Neural progenitor cell (in vitro differentiated cells): ENCODE data around the gene CFAP53. TPM values are rescaled to one million over a fixed set of nuclear protein-coding genes. Genes with fewer than 3 reads are reported as not detected.
A peak's percentile ranks its signal among the peaks of the same experiment; 100 is the strongest.

ENCODE experiments used
- DNase-seq: peaks from one replicate; pipeline ENCODE4 v3.0.0-alpha.2; 2016; ENCODE audit warnings: low spot score
- H2AFZ ChIP-seq: fragments of 200-600 bp; sonication (generic); replicated peaks from 2 replicates; pipeline ENCODE4 v1.6.1; 2016; ENCODE audit warnings: antibody characterized with exemption
- H3F3A ChIP-seq: fragments of 200-600 bp; sonication (generic); 2 replicates; pipeline ENCODE4 v1.6.1; 2016; ENCODE audit warnings: antibody characterized with exemption, low read depth
- H3K27ac ChIP-seq: fragments of 200-600 bp; sonication (generic); 2 replicates; pipeline ENCODE4 v1.5.1; 2016; ENCODE audit warnings: mild to moderate bottlenecking
- H3K27me3 ChIP-seq: fragments of 200-600 bp; sonication (generic); 2 replicates; pipeline ENCODE4 v1.6.1; 2016; ENCODE audit warnings: mild to moderate bottlenecking, moderate library complexity
- H3K36me3 ChIP-seq: fragments of 200-600 bp; sonication (generic); 2 replicates; pipeline ENCODE4 v1.5.1; 2016
- H3K4me1 ChIP-seq: fragments of 200-600 bp; sonication (generic); 2 replicates; pipeline ENCODE4 v1.6.1; 2016; ENCODE audit warnings: mixed run types
- H3K4me2 ChIP-seq: fragments of 200-600 bp; sonication (generic); 2 replicates; pipeline ENCODE4 v1.6.1; 2016
- H3K4me3 ChIP-seq: fragments of 200-600 bp; sonication (generic); 2 replicates; pipeline ENCODE4 v1.5.1; 2016
- H3K79me2 ChIP-seq: fragments of 200-600 bp; sonication (generic); 2 replicates; pipeline ENCODE4 v1.6.1; 2016; ENCODE audit warnings: low read depth
- H3K9ac ChIP-seq: fragments of 200-600 bp; sonication (generic); 2 replicates; pipeline ENCODE4 v1.6.1; 2016
- H3K9me3 ChIP-seq: fragments of 200-600 bp; sonication (generic); 2 replicates; pipeline ENCODE4 v1.5.1; 2016; ENCODE audit warnings: low read depth
- H4K20me1 ChIP-seq: fragments of 200-600 bp; sonication (generic); 2 replicates; pipeline ENCODE4 v1.6.1; 2016; ENCODE audit warnings: low read depth
- H3K27ac Mint-ChIP-seq: 3 replicates; pipeline ENCODE4 v1.8.0; 2021; ENCODE audit warnings: mixed read lengths
- H3K27me3 Mint-ChIP-seq: 2 replicates; pipeline ENCODE4 v1.8.0; 2022; ENCODE audit warnings: low read depth, mild to moderate bottlenecking, inconsistent platforms, moderate library complexity, mixed read lengths; ENCODE audit not compliant: insufficient read depth
- H3K36me3 Mint-ChIP-seq: 3 replicates; pipeline ENCODE4 v1.8.0; 2021; ENCODE audit warnings: mixed read lengths
- H3K4me1 Mint-ChIP-seq: 3 replicates; pipeline ENCODE4 v1.8.0; 2021; ENCODE audit warnings: mixed read lengths
- H3K4me3 Mint-ChIP-seq: 3 replicates; pipeline ENCODE4 v1.8.0; 2021; ENCODE audit warnings: mild to moderate bottlenecking, moderate library complexity, mixed read lengths
- H3K9me3 Mint-ChIP-seq: 3 replicates; pipeline ENCODE4 v1.8.0; 2020; ENCODE audit warnings: mixed read lengths
- EZH2 ChIP-seq: fragments of 200-600 bp; sonication (generic); IDR thresholded peaks from 2 replicates; pipeline ENCODE4 v1.6.1; 2017; ENCODE audit warnings: antibody characterized with exemption, mild to moderate bottlenecking, moderate library complexity
- EZH2phosphoT487 ChIP-seq: fragments of 200-600 bp; sonication (generic); IDR thresholded peaks from 2 replicates; pipeline ENCODE4 v1.6.1; 2017; ENCODE audit warnings: antibody characterized with exemption
- total RNA-seq: library from RNA; depleted of rRNA; stranded (reverse); fragments of >200 nt; gene quantifications from 2 replicates; pipeline ENCODE4 v1.2.3, GENCODE V29; 2015; ENCODE audit warnings: low replicate concordance
- TF ChIP-seq, protein P1 (sequence below): fragments of 200-600 bp; sonication (generic); IDR thresholded peaks from 2 replicates; pipeline ENCODE4 v1.5.1; 2017; ENCODE audit warnings: antibody characterized with exemption, mild to moderate bottlenecking

The CFAP53 gene
- total RNA-seq, 1 donor from 2014 or later, result 0.36 TPM

DNA sequence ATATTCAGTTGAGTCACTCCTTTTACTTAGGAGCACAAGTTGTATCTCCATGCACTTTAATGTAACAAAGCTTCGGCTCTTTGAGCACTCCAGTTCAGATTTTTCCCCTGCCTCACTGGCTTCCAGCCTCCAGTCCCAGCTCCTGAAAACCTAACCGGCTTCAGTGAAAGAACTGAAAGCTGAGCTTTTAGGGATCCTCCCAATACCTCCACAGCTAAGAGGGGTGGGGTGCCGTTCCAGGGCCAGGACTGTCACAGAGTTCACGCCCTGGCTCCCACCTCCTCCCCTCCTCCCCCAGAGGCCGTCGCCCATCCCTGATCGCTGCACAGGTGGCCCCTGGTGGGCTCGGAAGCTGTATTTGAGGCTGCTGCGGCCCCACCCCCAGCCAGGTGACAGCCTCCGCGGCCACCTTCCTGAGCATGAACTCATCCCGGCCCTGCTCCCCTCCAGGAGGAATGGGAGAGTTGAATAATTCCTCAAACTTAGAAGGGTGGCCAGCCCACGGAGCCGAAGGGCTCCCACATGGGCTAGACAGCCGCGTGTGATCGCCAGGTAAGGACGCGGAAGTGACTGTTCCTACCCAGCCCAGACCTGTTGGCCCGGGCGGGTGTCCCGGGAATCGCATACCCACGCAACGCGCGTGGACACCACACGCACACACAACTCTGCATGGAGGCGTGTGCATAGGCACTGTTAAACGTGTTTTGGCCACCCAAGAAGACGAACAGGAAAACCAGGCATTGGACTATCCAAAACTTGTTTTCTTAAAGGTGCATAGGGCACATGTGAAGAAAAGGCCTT is 73.1 kb downstream of the CFAP53 start:
- H3K4me3 Mint-ChIP-seq, result peak overlapping the region; percentile 79
- Histone ChIP-seq H3F3A (no peaks in the 10 kb centered on the region), H3K9me3 (no peaks in the 10 kb centered on the region), H3K4me2 (peak overlapping the region; percentile 98), H3K4me1 (peaks cover 14% of the 10 kb centered on the region), H2AFZ (no peak overlapping the region), H3K79me2 (no peaks in the 10 kb centered on the region), H4K20me1 (peaks cover 23% of the 10 kb centered on the region), H3K9ac (no peak overlapping the region), H3K4me3 (peak overlapping the region; percentile 80), H3K36me3 (no peaks in the 10 kb centered on the region), H3K27ac (no peak overlapping the region), H3K27me3 (peaks cover 93% of the 10 kb centered on the region)
- H3K9me3 Mint-ChIP-seq, result peaks cover 2% of the 10 kb centered on the region
- TF ChIP-seq EZH2 (no peak), EZH2phosphoT487 (no peak)
- TF ChIP-seq, protein P1, sequence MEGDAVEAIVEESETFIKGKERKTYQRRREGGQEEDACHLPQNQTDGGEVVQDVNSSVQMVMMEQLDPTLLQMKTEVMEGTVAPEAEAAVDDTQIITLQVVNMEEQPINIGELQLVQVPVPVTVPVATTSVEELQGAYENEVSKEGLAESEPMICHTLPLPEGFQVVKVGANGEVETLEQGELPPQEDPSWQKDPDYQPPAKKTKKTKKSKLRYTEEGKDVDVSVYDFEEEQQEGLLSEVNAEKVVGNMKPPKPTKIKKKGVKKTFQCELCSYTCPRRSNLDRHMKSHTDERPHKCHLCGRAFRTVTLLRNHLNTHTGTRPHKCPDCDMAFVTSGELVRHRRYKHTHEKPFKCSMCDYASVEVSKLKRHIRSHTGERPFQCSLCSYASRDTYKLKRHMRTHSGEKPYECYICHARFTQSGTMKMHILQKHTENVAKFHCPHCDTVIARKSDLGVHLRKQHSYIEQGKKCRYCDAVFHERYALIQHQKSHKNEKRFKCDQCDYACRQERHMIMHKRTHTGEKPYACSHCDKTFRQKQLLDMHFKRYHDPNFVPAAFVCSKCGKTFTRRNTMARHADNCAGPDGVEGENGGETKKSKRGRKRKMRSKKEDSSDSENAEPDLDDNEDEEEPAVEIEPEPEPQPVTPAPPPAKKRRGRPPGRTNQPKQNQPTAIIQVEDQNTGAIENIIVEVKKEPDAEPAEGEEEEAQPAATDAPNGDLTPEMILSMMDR, result no peak
- peaks cover 48% of the 10 kb centered on the region for H3K27me3 Mint-ChIP-seq
- H3K27ac Mint-ChIP-seq, result no peak overlapping the region
- H3K4me1 Mint-ChIP-seq, result peaks cover 9% of the 10 kb centered on the region
- peak; percentile 34 for DNase-seq
- H3K36me3 Mint-ChIP-seq, result no peaks in the 10 kb centered on the region

DNA sequence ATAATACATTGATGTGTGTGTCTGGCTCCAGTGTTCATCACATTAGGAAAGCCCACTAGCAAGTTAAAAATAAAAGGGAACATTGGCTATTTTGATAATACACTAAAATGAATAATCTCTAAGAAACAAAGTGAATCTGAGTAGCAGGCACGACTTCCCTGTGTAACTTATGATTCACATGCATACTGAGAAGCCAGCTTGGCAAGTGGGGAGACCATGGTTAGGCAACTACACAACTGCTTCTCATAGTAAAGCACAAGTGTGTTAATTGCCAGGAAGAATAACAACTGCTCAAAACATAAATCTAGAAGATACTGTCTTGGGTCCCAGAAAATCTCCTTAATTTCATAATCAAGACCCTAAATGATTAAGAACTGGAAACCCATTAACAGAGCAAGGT is 75.4 kb downstream of the CFAP53 start:
- no peak overlapping the region for H2AFZ ChIP-seq
- no peaks in the 10 kb centered on the region for H3F3A ChIP-seq
- Mint-ChIP-seq H3K36me3 (no peaks in the 10 kb centered on the region), H3K4me3 (no peak overlapping the region), H3K27ac (no peak overlapping the region), H3K4me1 (peaks cover 9% of the 10 kb centered on the region), H3K9me3 (no peaks in the 10 kb centered on the region), H3K27me3 (peaks cover 41% of the 10 kb centered on the region)
- TF ChIP-seq, protein P1, result no peak
- TF ChIP-seq EZH2phosphoT487 (no peak), EZH2 (no peak)
- no peak for DNase-seq
- H3K79me2 ChIP-seq, result no peaks in the 10 kb centered on the region
- no peak overlapping the region for H3K27ac ChIP-seq
- peaks cover 23% of the 10 kb centered on the region for H4K20me1 ChIP-seq
- H3K9me3 ChIP-seq, result no peaks in the 10 kb centered on the region
- peaks cover 73% of the 10 kb centered on the region for H3K27me3 ChIP-seq
- H3K4me1 ChIP-seq, result peaks cover 14% of the 10 kb centered on the region
- H3K4me3 ChIP-seq, result no peak overlapping the region
- no peaks in the 10 kb centered on the region for H3K36me3 ChIP-seq
- no peak overlapping the region for H3K4me2 ChIP-seq
- H3K9ac ChIP-seq, result no peak overlapping the region

DNA sequence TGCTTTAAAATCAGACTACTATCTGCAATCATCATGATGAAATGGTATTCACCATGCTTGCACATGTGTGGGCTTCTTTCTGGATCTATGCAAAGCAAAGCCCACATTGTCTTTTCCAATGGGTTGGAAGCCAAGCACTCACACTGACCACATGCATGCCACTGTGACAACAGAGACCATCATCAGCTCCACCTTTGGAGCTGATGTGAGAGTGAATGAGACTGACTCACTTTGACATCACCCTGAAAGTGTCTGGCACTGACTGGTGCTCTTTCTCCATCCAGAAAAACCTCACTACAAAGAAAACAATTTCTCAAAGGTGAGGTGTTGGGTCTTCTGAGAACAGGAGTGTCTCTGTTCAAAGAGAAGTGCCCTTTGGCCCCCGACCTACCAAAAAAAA is 76.1 kb downstream of the CFAP53 start:
- no peak overlapping the region for H3K4me3 Mint-ChIP-seq
- H3K27me3 Mint-ChIP-seq, result peaks cover 35% of the 10 kb centered on the region
- Histone ChIP-seq H2AFZ (no peak overlapping the region), H3K27me3 (peaks cover 66% of the 10 kb centered on the region), H3K9me3 (no peaks in the 10 kb centered on the region), H3K9ac (no peak overlapping the region), H4K20me1 (peaks cover 23% of the 10 kb centered on the region), H3K36me3 (no peaks in the 10 kb centered on the region), H3K4me3 (no peak overlapping the region), H3K79me2 (no peaks in the 10 kb centered on the region), H3F3A (no peaks in the 10 kb centered on the region), H3K4me1 (peaks cover 14% of the 10 kb centered on the region), H3K27ac (no peak overlapping the region), H3K4me2 (no peak overlapping the region)
- DNase-seq, result no peak
- TF ChIP-seq, protein P1, result no peak
- TF ChIP-seq EZH2phosphoT487, result no peak
- TF ChIP-seq EZH2, result no peak
- H3K36me3 Mint-ChIP-seq, result no peaks in the 10 kb centered on the region
- H3K4me1 Mint-ChIP-seq, result peaks cover 4% of the 10 kb centered on the region
- H3K27ac Mint-ChIP-seq, result no peak overlapping the region
- H3K9me3 Mint-ChIP-seq, result no peaks in the 10 kb centered on the region
